ENCODE results near the gene EYS.

Gene EYS

GRCh38 chr6:64622944-64623343 is 1084.1 kb downstream of the EYS start:
- Mint-ChIP-seq H3K4me1 (no peaks in the 10 kb centered on the region), H3K9me3 (peaks cover 5% of the 10 kb centered on the region), H3K4me3 (no peak overlapping the region), H3K36me3 (ENCODE audit: insufficient read depth) (peaks cover 2% of the 10 kb centered on the region), H3K27me3 (no peaks in the 10 kb centered on the region), H3K27ac (ENCODE audit: low read depth) (no peak overlapping the region)
- DNase-seq (ENCODE audit: low spot score in 2 of 2) (no peak), ATAC-seq (replicated peaks; ENCODE audit: extremely low read depth, poor library complexity, severe bottlenecking) (no peak)

- DNase-seq (ENCODE audit: low spot score in 2 of 2) (no peak), ATAC-seq (replicated peaks; ENCODE audit: extremely low read depth, poor library complexity, severe bottlenecking) (no peak)
- no peak overlapping the region for H3K27ac Mint-ChIP-seq (ENCODE audit: low read depth)
- no peaks in the 10 kb centered on the region for H3K36me3 Mint-ChIP-seq (ENCODE audit: insufficient read depth)
- no peaks in the 10 kb centered on the region for H3K4me1 Mint-ChIP-seq
- peaks cover 38% of the 10 kb centered on the region for H3K9me3 Mint-ChIP-seq
- no peaks in the 10 kb centered on the region for H3K27me3 Mint-ChIP-seq
- H3K4me3 Mint-ChIP-seq = no peak overlapping the region
Observed at GRCh38 chr6:64602993-64603392, 1104.0 kb downstream of the EYS start.

GRCh38 chr6:64591676-64592036 is 1115.4 kb downstream of the EYS start:
- ATAC-seq (replicated peaks; ENCODE audit: extremely low read depth, poor library complexity, severe bottlenecking) (no peak), DNase-seq (ENCODE audit: low spot score in 2 of 2) (no peak)
- no peaks in the 10 kb centered on the region for H3K4me1 Mint-ChIP-seq
- H3K9me3 Mint-ChIP-seq = peaks cover 15% of the 10 kb centered on the region
- H3K27me3 Mint-ChIP-seq = no peaks in the 10 kb centered on the region
- no peak overlapping the region for H3K27ac Mint-ChIP-seq (ENCODE audit: low read depth)
- no peak overlapping the region for H3K4me3 Mint-ChIP-seq
- no peaks in the 10 kb centered on the region for H3K36me3 Mint-ChIP-seq (ENCODE audit: insufficient read depth)

- Mint-ChIP-seq H3K4me3 (no peak overlapping the region), H3K27ac (ENCODE audit: low read depth) (no peak overlapping the region), H3K36me3 (ENCODE audit: insufficient read depth) (no peaks in the 10 kb centered on the region), H3K4me1 (no peaks in the 10 kb centered on the region), H3K27me3 (no peaks in the 10 kb centered on the region), H3K9me3 (peaks cover 11% of the 10 kb centered on the region)
- ATAC-seq (replicated peaks; ENCODE audit: extremely low read depth, poor library complexity, severe bottlenecking) (no peak), DNase-seq (ENCODE audit: low spot score in 2 of 2) (no peak)
Observed at GRCh38 chr6:64590965-64591675, 1115.9 kb downstream of the EYS start.

- H3K4me1 Mint-ChIP-seq = no peaks in the 10 kb centered on the region
- H3K27me3 Mint-ChIP-seq = no peaks in the 10 kb centered on the region
- DNase-seq (ENCODE audit: low spot score in 2 of 2) (no peak), ATAC-seq (replicated peaks; ENCODE audit: extremely low read depth, poor library complexity, severe bottlenecking) (no peak)
- peaks cover 5% of the 10 kb centered on the region for H3K9me3 Mint-ChIP-seq
- H3K36me3 Mint-ChIP-seq (ENCODE audit: insufficient read depth) = no peaks in the 10 kb centered on the region
- no peak overlapping the region for H3K27ac Mint-ChIP-seq (ENCODE audit: low read depth)
- no peak overlapping the region for H3K4me3 Mint-ChIP-seq
Observed at GRCh38 chr6:64589961-64590360, 1117.1 kb downstream of the EYS start.

- DNase-seq (ENCODE audit: low spot score in 2 of 2) = no peak
- ATAC-seq (replicated peaks; ENCODE audit: extremely low read depth, poor library complexity, severe bottlenecking) = no peak
- H3K9me3 Mint-ChIP-seq = peaks cover 28% of the 10 kb centered on the region
- no peak overlapping the region for H3K27ac Mint-ChIP-seq (ENCODE audit: low read depth)
- no peak overlapping the region for H3K4me3 Mint-ChIP-seq
- H3K27me3 Mint-ChIP-seq = no peaks in the 10 kb centered on the region
- no peaks in the 10 kb centered on the region for H3K4me1 Mint-ChIP-seq
- no peaks in the 10 kb centered on the region for H3K36me3 Mint-ChIP-seq (ENCODE audit: insufficient read depth)
Observed at GRCh38 chr6:64580346-64580745, 1126.7 kb downstream of the EYS start.

- Mint-ChIP-seq H3K27ac (ENCODE audit: low read depth) (no peak overlapping the region), H3K36me3 (ENCODE audit: insufficient read depth) (no peaks in the 10 kb centered on the region), H3K4me1 (no peaks in the 10 kb centered on the region), H3K27me3 (no peaks in the 10 kb centered on the region), H3K9me3 (peaks cover 6% of the 10 kb centered on the region), H3K4me3 (no peak overlapping the region)
- no peak for ATAC-seq (replicated peaks; ENCODE audit: extremely low read depth, poor library complexity, severe bottlenecking)
- no peak for DNase-seq (ENCODE audit: low spot score in 2 of 2)
Observed at GRCh38 chr6:64553249-64553786, 1153.7 kb downstream of the EYS start.

GRCh38 chr6:64547594-64548268 is 1159.3 kb downstream of the EYS start:
- no peak overlapping the region for H3K4me3 Mint-ChIP-seq
- DNase-seq (ENCODE audit: low spot score in 2 of 2) = no peak
- ATAC-seq (replicated peaks; ENCODE audit: extremely low read depth, poor library complexity, severe bottlenecking) = no peak

GRCh38 chr6:64539917-64540316 is 1167.1 kb downstream of the EYS start:
- no peak for ATAC-seq (replicated peaks; ENCODE audit: extremely low read depth, poor library complexity, severe bottlenecking)

More at GRCh38 chr6:64547594-64548268, 1159.3 kb downstream of the EYS start:
- H3K27me3 Mint-ChIP-seq = no peaks in the 10 kb centered on the region
- H3K4me1 Mint-ChIP-seq = no peaks in the 10 kb centered on the region
- H3K27ac Mint-ChIP-seq (ENCODE audit: low read depth) = no peak overlapping the region
- H3K9me3 Mint-ChIP-seq = peaks cover 6% of the 10 kb centered on the region
- H3K36me3 Mint-ChIP-seq (ENCODE audit: insufficient read depth) = no peaks in the 10 kb centered on the region

GRCh38 chr6:64538722-64539121 is 1168.3 kb downstream of the EYS start:
- no peak overlapping the region for H3K27ac Mint-ChIP-seq (ENCODE audit: low read depth)
- no peaks in the 10 kb centered on the region for H3K27me3 Mint-ChIP-seq
- no peak overlapping the region for H3K4me3 Mint-ChIP-seq
- DNase-seq (ENCODE audit: low spot score in 2 of 2) (no peak), ATAC-seq (replicated peaks; ENCODE audit: extremely low read depth, poor library complexity, severe bottlenecking) (no peak)
- H3K4me1 Mint-ChIP-seq = no peaks in the 10 kb centered on the region
- H3K9me3 Mint-ChIP-seq = peaks cover 8% of the 10 kb centered on the region
- H3K36me3 Mint-ChIP-seq (ENCODE audit: insufficient read depth) = no peaks in the 10 kb centered on the region

More at GRCh38 chr6:64539917-64540316, 1167.1 kb downstream of the EYS start:
- no peaks in the 10 kb centered on the region for H3K36me3 Mint-ChIP-seq (ENCODE audit: insufficient read depth)
- H3K4me1 Mint-ChIP-seq = no peaks in the 10 kb centered on the region
- H3K4me3 Mint-ChIP-seq = no peak overlapping the region
- H3K27ac Mint-ChIP-seq (ENCODE audit: low read depth) = no peak overlapping the region
- H3K27me3 Mint-ChIP-seq = no peaks in the 10 kb centered on the region
- DNase-seq (ENCODE audit: low spot score in 2 of 2) = no peak
- H3K9me3 Mint-ChIP-seq = peaks cover 8% of the 10 kb centered on the region

- DNase-seq (ENCODE audit: low spot score in 2 of 2) (no peak), ATAC-seq (replicated peaks; ENCODE audit: extremely low read depth, poor library complexity, severe bottlenecking) (no peak)
- Mint-ChIP-seq H3K36me3 (ENCODE audit: insufficient read depth) (no peaks in the 10 kb centered on the region), H3K4me3 (no peak overlapping the region), H3K4me1 (no peaks in the 10 kb centered on the region), H3K9me3 (peaks cover 24% of the 10 kb centered on the region), H3K27ac (ENCODE audit: low read depth) (no peak overlapping the region), H3K27me3 (no peaks in the 10 kb centered on the region)
Observed at GRCh38 chr6:64527899-64528298, 1179.1 kb downstream of the EYS start.

GRCh38 chr6:64522859-64523258 is 1184.2 kb downstream of the EYS start:
- ATAC-seq (replicated peaks; ENCODE audit: extremely low read depth, poor library complexity, severe bottlenecking) (no peak), DNase-seq (ENCODE audit: low spot score in 2 of 2) (no peak)
- H3K27ac Mint-ChIP-seq (ENCODE audit: low read depth) = no peak overlapping the region
- H3K4me3 Mint-ChIP-seq = no peak overlapping the region
- H3K4me1 Mint-ChIP-seq = no peaks in the 10 kb centered on the region
- H3K36me3 Mint-ChIP-seq (ENCODE audit: insufficient read depth) = no peaks in the 10 kb centered on the region
- no peaks in the 10 kb centered on the region for H3K27me3 Mint-ChIP-seq
- peaks cover 23% of the 10 kb centered on the region for H3K9me3 Mint-ChIP-seq

GRCh38 chr6:64520050-64520449 is 1187.0 kb downstream of the EYS start:
- H3K36me3 Mint-ChIP-seq (ENCODE audit: insufficient read depth) = no peaks in the 10 kb centered on the region
- no peaks in the 10 kb centered on the region for H3K27me3 Mint-ChIP-seq
- no peak overlapping the region for H3K4me3 Mint-ChIP-seq
- H3K4me1 Mint-ChIP-seq = no peaks in the 10 kb centered on the region
- DNase-seq (ENCODE audit: low spot score in 2 of 2) (no peak), ATAC-seq (replicated peaks; ENCODE audit: extremely low read depth, poor library complexity, severe bottlenecking) (no peak)
- H3K27ac Mint-ChIP-seq (ENCODE audit: low read depth) = no peak overlapping the region
- peaks cover 23% of the 10 kb centered on the region for H3K9me3 Mint-ChIP-seq
